ACC112 (cell line): ENCODE measurements around the gene PLCL1.
"Not testable (repeated sequence)": the region's sequence is repeated elsewhere in the genome, so short reads cannot be mapped to it uniquely, and the experiment has no call there.

Source experiments
- H2AFZ ChIP-seq: fragments of 200-600 bp; sonication (generic); one replicate; pipeline ENCODE4 v1.6.0; 2017; ENCODE audit warnings: antibody characterized with exemption, low read length; ENCODE audit not compliant: unreplicated experiment
- H3K27ac ChIP-seq: fragments of 200-600 bp; sonication (generic); 2 replicates; pipeline ENCODE4 v1.5.1; 2014; ENCODE audit warnings: low read depth, mild to moderate bottlenecking, antibody characterized with exemption, low read length, moderate library complexity
- H3K27me3 ChIP-seq: fragments of 200-600 bp; sonication (generic); 2 replicates; pipeline ENCODE4 v1.6.1; 2014; ENCODE audit warnings: mild to moderate bottlenecking, antibody characterized with exemption, low read length, moderate library complexity, mixed read lengths; ENCODE audit not compliant: insufficient read depth
- H3K36me3 ChIP-seq: fragments of 200-600 bp; sonication (generic); 2 replicates; pipeline ENCODE4 v1.6.1; 2016; ENCODE audit warnings: mild to moderate bottlenecking, antibody characterized with exemption, low read length, moderate library complexity, mixed read lengths; ENCODE audit not compliant: insufficient read depth
- H3K4me1 ChIP-seq: fragments of 200-600 bp; sonication (generic); one replicate; pipeline ENCODE4 v1.6.1; 2016; ENCODE audit warnings: low read length, mixed read lengths; ENCODE audit not compliant: insufficient read depth, unreplicated experiment, control insufficient read depth
- H3K4me3 ChIP-seq: fragments of 200-600 bp; sonication (generic); 2 replicates; pipeline ENCODE4 v1.5.1; 2014; ENCODE audit warnings: mild to moderate bottlenecking, low read depth, low read length
- H3K79me2 ChIP-seq: fragments of 200-600 bp; sonication (generic); one replicate; pipeline ENCODE4 v1.6.0; 2016; ENCODE audit warnings: low read length; ENCODE audit not compliant: control insufficient read depth, unreplicated experiment, insufficient read depth

Gene PLCL1

GRCh38 chr2:197810016-197810415 lies 5.6 kb downstream of the PLCL1 start:
- no peak overlapping the region for H2AFZ ChIP-seq
- H3K4me1 ChIP-seq, result no peaks in the 10 kb centered on the region
- no peak overlapping the region for H3K4me3 ChIP-seq
- no peaks in the 10 kb centered on the region for H3K36me3 ChIP-seq
- H3K27me3 ChIP-seq, result peaks cover 5% of the 10 kb centered on the region
- H3K79me2 ChIP-seq, result no peaks in the 10 kb centered on the region
- H3K27ac ChIP-seq, result no peak overlapping the region

GRCh38 chr2:197810491-197810890 lies 6.1 kb downstream of the PLCL1 start:
- Histone ChIP-seq H3K4me3 (no peak overlapping the region), H3K4me1 (no peaks in the 10 kb centered on the region), H3K36me3 (no peaks in the 10 kb centered on the region), H3K79me2 (no peaks in the 10 kb centered on the region), H3K27me3 (no peaks in the 10 kb centered on the region; the same call in 1 of the 2 replicates), H2AFZ (no peak overlapping the region), H3K27ac (no peak overlapping the region)

- H3K4me3 ChIP-seq, result no peak overlapping the region
- H3K79me2 ChIP-seq, result no peaks in the 10 kb centered on the region
- H3K27ac ChIP-seq, result no peak overlapping the region
- H3K27me3 ChIP-seq, result no peaks in the 10 kb centered on the region
- no peaks in the 10 kb centered on the region for H3K4me1 ChIP-seq
- no peaks in the 10 kb centered on the region for H3K36me3 ChIP-seq
- H2AFZ ChIP-seq, result no peak overlapping the region
Measured at GRCh38 chr2:197813093-197813787, 8.8 kb downstream of the PLCL1 start.

GRCh38 chr2:197814526-197814925 lies 10.1 kb downstream of the PLCL1 start:
- Histone ChIP-seq H3K79me2 (no peaks in the 10 kb centered on the region), H3K27me3 (no peaks in the 10 kb centered on the region), H3K4me1 (no peaks in the 10 kb centered on the region), H2AFZ (no peak overlapping the region), H3K27ac (no peak overlapping the region), H3K4me3 (no peak overlapping the region), H3K36me3 (no peaks in the 10 kb centered on the region)

GRCh38 chr2:197821550-197822289 lies 17.3 kb downstream of the PLCL1 start:
- Histone ChIP-seq H3K79me2 (no peaks in the 10 kb centered on the region), H3K36me3 (no peaks in the 10 kb centered on the region), H3K27ac (no peak overlapping the region), H3K4me3 (no peak overlapping the region), H3K4me1 (no peaks in the 10 kb centered on the region), H3K27me3 (no peaks in the 10 kb centered on the region), H2AFZ (no peak overlapping the region)

- Histone ChIP-seq H3K27ac (no peak overlapping the region), H3K4me3 (no peak overlapping the region), H3K27me3 (no peaks in the 10 kb centered on the region), H3K4me1 (peaks cover under 1% of the 10 kb centered on the region), H3K79me2 (no peaks in the 10 kb centered on the region), H3K36me3 (no peaks in the 10 kb centered on the region), H2AFZ (no peak overlapping the region)
Measured at GRCh38 chr2:197822333-197822732, 17.9 kb downstream of the PLCL1 start.

- H3K4me1 ChIP-seq, result peaks cover 16% of the 10 kb centered on the region
- peak overlapping the region; percentile 21 for H3K27ac ChIP-seq
- no peak overlapping the region for H3K4me3 ChIP-seq
- H3K27me3 ChIP-seq, result no peaks in the 10 kb centered on the region
- H3K36me3 ChIP-seq, result no peaks in the 10 kb centered on the region
- H2AFZ ChIP-seq, result peak overlapping the region; percentile 43
- H3K79me2 ChIP-seq, result no peaks in the 10 kb centered on the region
Measured at GRCh38 chr2:197827618-197828017, 23.2 kb downstream of the PLCL1 start.

- Histone ChIP-seq H3K4me1 (peaks cover 16% of the 10 kb centered on the region), H3K27ac (no peak overlapping the region), H3K79me2 (no peaks in the 10 kb centered on the region), H3K36me3 (no peaks in the 10 kb centered on the region), H3K4me3 (no peak overlapping the region), H3K27me3 (no peaks in the 10 kb centered on the region), H2AFZ (no peak overlapping the region)
Measured at GRCh38 chr2:197828464-197829135, 24.2 kb downstream of the PLCL1 start.

GRCh38 chr2:197834771-197835170 lies 30.4 kb downstream of the PLCL1 start:
- not testable (repeated sequence) for H2AFZ ChIP-seq, H3K27me3 ChIP-seq, H3K36me3 ChIP-seq

GRCh38 chr2:197835293-197835692 lies 30.9 kb downstream of the PLCL1 start:
- Histone ChIP-seq H3K36me3 (no peaks in the 10 kb centered on the region), H3K4me3 (no peak overlapping the region), H2AFZ (no peak overlapping the region), H3K27me3 (no peaks in the 10 kb centered on the region), H3K27ac (no peak overlapping the region), H3K79me2 (no peaks in the 10 kb centered on the region), H3K4me1 (peaks cover 16% of the 10 kb centered on the region)

More at GRCh38 chr2:197834771-197835170, 30.4 kb downstream of the PLCL1 start:
- H3K27ac ChIP-seq, H3K4me3 ChIP-seq, H3K79me2 ChIP-seq: not testable (repeated sequence)
- H3K4me1 ChIP-seq, result peaks cover 16% of the 10 kb centered on the region
